Skeletal muscle tissue (tissue), 4 donors: Measurements from ENCODE around the gene WNT4. TPM values are rescaled to one million over a fixed set of nuclear protein-coding genes. Genes with fewer than 3 reads are reported as not detected.
A peak's percentile ranks its signal among the peaks of the same experiment; 100 is the strongest.

Experiments
- H3K27ac ChIP-seq: one replicate; pipeline ENCODE4 v1.7.0; 2013; ENCODE audit warnings: mild to moderate bottlenecking, low read depth, low read length, inconsistent platforms
- H3K27me3 ChIP-seq, 3 donors: one replicate each; pipeline ENCODE4 v1.7.0; 2013; ENCODE audit warnings: low read length in 3 of 3; ENCODE audit not compliant: control insufficient read depth in 3 of 3, insufficient read depth in 3 of 3
- H3K36me3 ChIP-seq, 3 donors: one replicate each; pipeline ENCODE4 v1.7.0; 2013; ENCODE audit warnings: low read length in 3 of 3; ENCODE audit not compliant: control insufficient read depth in 3 of 3, insufficient read depth in 3 of 3
- H3K4me1 ChIP-seq, 3 donors: one replicate each; pipeline ENCODE4 v1.7.0; 2013; ENCODE audit warnings: low read length in 3 of 3, mild to moderate bottlenecking in 3 of 3; ENCODE audit not compliant: control insufficient read depth in 3 of 3, insufficient read depth in 3 of 3
- H3K4me3 ChIP-seq, 3 donors: one replicate each; pipeline ENCODE4 v1.7.0; 2013; ENCODE audit warnings: low read length in 3 of 3
- H3K9ac ChIP-seq, 3 donors: one replicate each; pipeline ENCODE4 v1.7.0; 2013; ENCODE audit warnings: low read length in 3 of 3, mild to moderate bottlenecking in 3 of 3, moderate library complexity in 2 of 3, low read depth in 1 of 3
- H3K9me3 ChIP-seq, 3 donors: one replicate each; pipeline ENCODE4 v1.7.0; 2013; ENCODE audit warnings: low read length in 3 of 3; ENCODE audit not compliant: control insufficient read depth in 3 of 3
- total RNA-seq: library from RNA; depleted of rRNA; stranded (reverse); fragments of >200 nt; gene quantifications from one replicate; pipeline ENCODE4 v1.2.3, GENCODE V29; 2014
- donor health status: Osteomylitis.

WNT4 gene
- total RNA-seq, 1 donor from 2014 or later = 3.1 TPM

- Histone ChIP-seq H3K36me3 (peaks cover 0 to 2% (median 1%) of the 10 kb centered on the region in 3 donors), H3K9me3 (no peaks in the 10 kb centered on the region), H3K4me3 (no peak overlapping the region), H3K27me3 (no peaks in the 10 kb centered on the region), H3K4me1 (peaks cover 27 to 39% (median 27%) of the 10 kb centered on the region in 3 donors), H3K27ac (peak overlapping the region; percentile 71), H3K9ac (peak overlapping the region in 2 of 3 donors; percentile 33 to 34)
Observed at GRCh38 chr1:22131875-22132486, 10.9 kb downstream of the WNT4 start.

- peaks cover 27 to 39% (median 27%) of the 10 kb centered on the region in 3 donors for H3K4me1 ChIP-seq
Observed at GRCh38 chr1:22131062-22131461, 11.8 kb downstream of the WNT4 start.

GRCh38 chr1:22129501-22130117 is 13.3 kb downstream of the WNT4 start:
- no peaks in the 10 kb centered on the region for H3K27me3 ChIP-seq
- no peaks in the 10 kb centered on the region for H3K9me3 ChIP-seq
- no peak overlapping the region for H3K27ac ChIP-seq
- H3K9ac ChIP-seq = no peak overlapping the region
- no peak overlapping the region for H3K4me3 ChIP-seq
- H3K36me3 ChIP-seq = peaks cover 1 to 5% (median 3%) of the 10 kb centered on the region in 3 donors
- H3K4me1 ChIP-seq = peaks cover 26 to 28% (median 27%) of the 10 kb centered on the region in 3 donors

More at GRCh38 chr1:22131062-22131461, 11.8 kb downstream of the WNT4 start:
- Histone ChIP-seq H3K4me3 (no peak overlapping the region), H3K9ac (no peak overlapping the region), H3K36me3 (peaks cover 1 to 5% (median 3%) of the 10 kb centered on the region in 3 donors), H3K9me3 (no peaks in the 10 kb centered on the region), H3K27ac (no peak overlapping the region), H3K27me3 (no peaks in the 10 kb centered on the region)

GRCh38 chr1:22128392-22128791 is 14.5 kb downstream of the WNT4 start:
- Histone ChIP-seq H3K4me1 (peaks cover 16 to 22% (median 17%) of the 10 kb centered on the region in 3 donors), H3K9ac (no peak overlapping the region), H3K36me3 (peaks cover 1 to 5% (median 3%) of the 10 kb centered on the region in 3 donors), H3K27ac (no peak overlapping the region), H3K27me3 (no peaks in the 10 kb centered on the region), H3K9me3 (no peaks in the 10 kb centered on the region), H3K4me3 (no peak overlapping the region)

GRCh38 chr1:22127731-22128130 is 15.2 kb downstream of the WNT4 start:
- Histone ChIP-seq H3K27ac (no peak overlapping the region), H3K9me3 (no peaks in the 10 kb centered on the region), H3K4me1 (peaks cover 10 to 16% (median 10%) of the 10 kb centered on the region in 3 donors), H3K36me3 (peaks cover 1 to 5% (median 3%) of the 10 kb centered on the region in 3 donors), H3K9ac (no peak overlapping the region), H3K27me3 (no peaks in the 10 kb centered on the region), H3K4me3 (no peak overlapping the region)

- Histone ChIP-seq H3K4me3 (no peak overlapping the region), H3K9me3 (no peaks in the 10 kb centered on the region), H3K4me1 (peaks cover 5 to 11% (median 5%) of the 10 kb centered on the region in 3 donors), H3K9ac (no peak overlapping the region), H3K27ac (no peak overlapping the region), H3K36me3 (peaks cover 1 to 7% (median 3%) of the 10 kb centered on the region in 3 donors), H3K27me3 (no peaks in the 10 kb centered on the region)
Observed at GRCh38 chr1:22127248-22127647, 15.6 kb downstream of the WNT4 start.

GRCh38 chr1:22126531-22126930 is 16.4 kb downstream of the WNT4 start:
- Histone ChIP-seq H3K27ac (no peak overlapping the region), H3K9me3 (no peaks in the 10 kb centered on the region), H3K9ac (no peak overlapping the region), H3K36me3 (peaks cover 1 to 7% (median 5%) of the 10 kb centered on the region in 3 donors), H3K4me1 (peaks cover 0 to 6% (median 0%) of the 10 kb centered on the region in 3 donors), H3K4me3 (no peak overlapping the region), H3K27me3 (no peaks in the 10 kb centered on the region)

GRCh38 chr1:22124592-22125229 is 18.2 kb downstream of the WNT4 start:
- no peaks in the 10 kb centered on the region for H3K27me3 ChIP-seq
- peaks cover 9 to 19% (median 17%) of the 10 kb centered on the region in 3 donors for H3K36me3 ChIP-seq
- H3K9ac ChIP-seq = no peak overlapping the region
- no peak overlapping the region for H3K27ac ChIP-seq
- H3K4me3 ChIP-seq = no peak overlapping the region
- no peaks in the 10 kb centered on the region for H3K9me3 ChIP-seq
- peaks cover 0 to 6% (median 0%) of the 10 kb centered on the region in 3 donors for H3K4me1 ChIP-seq

GRCh38 chr1:22123901-22124404 is 18.9 kb downstream of the WNT4 start:
- Histone ChIP-seq H3K36me3 (peaks cover 11 to 22% (median 20%) of the 10 kb centered on the region in 3 donors), H3K4me1 (peaks cover 0 to 6% (median 0%) of the 10 kb centered on the region in 3 donors), H3K9ac (no peak overlapping the region), H3K4me3 (no peak overlapping the region), H3K9me3 (no peaks in the 10 kb centered on the region), H3K27ac (no peak overlapping the region), H3K27me3 (no peaks in the 10 kb centered on the region)

- Histone ChIP-seq H3K4me1 (peaks cover 0 to 10% (median 0%) of the 10 kb centered on the region in 3 donors), H3K9me3 (no peaks in the 10 kb centered on the region), H3K27me3 (no peaks in the 10 kb centered on the region), H3K27ac (no peak overlapping the region), H3K9ac (peak overlapping the region in 1 of 3 donors; percentile 16), H3K4me3 (no peak overlapping the region), H3K36me3 (peaks cover 17 to 27% (median 22%) of the 10 kb centered on the region in 3 donors)
Observed at GRCh38 chr1:22123071-22123390, 19.9 kb downstream of the WNT4 start.
